KMS-11 (cell line): ENCODE results near the gene ADD3.

ENCODE experiments used
- H2AFZ ChIP-seq: fragments of 200-600 bp; sonication (generic); 2 replicates; pipeline ENCODE4 v1.6.1; 2016; ENCODE audit warnings: antibody characterized with exemption, mixed run types, low read depth
- H3K27ac ChIP-seq: fragments of 200-600 bp; sonication (generic); 2 replicates; pipeline ENCODE4 v1.6.1; 2016; ENCODE audit warnings: mild to moderate bottlenecking, mixed run types
- H3K27me3 ChIP-seq: fragments of 200-600 bp; sonication (generic); 2 replicates; pipeline ENCODE4 v1.6.1; 2017; ENCODE audit warnings: mild to moderate bottlenecking, low read depth, mixed run types, moderate library complexity; ENCODE audit not compliant: insufficient read depth
- H3K36me3 ChIP-seq: fragments of 200-600 bp; sonication (generic); 2 replicates; pipeline ENCODE4 v1.6.1; 2017; ENCODE audit warnings: mild to moderate bottlenecking, mixed run types; ENCODE audit not compliant: insufficient read depth
- H3K4me1 ChIP-seq: fragments of 200-600 bp; sonication (generic); 2 replicates; pipeline ENCODE4 v1.6.1; 2016; ENCODE audit warnings: mild to moderate bottlenecking, low read depth, mixed run types; ENCODE audit not compliant: poor library complexity, severe bottlenecking
- H3K4me2 ChIP-seq: fragments of 200-600 bp; sonication (generic); 2 replicates; pipeline ENCODE4 v1.7.0; 2016; ENCODE audit warnings: mild to moderate bottlenecking, mixed run types
- H3K4me3 ChIP-seq: fragments of 200-600 bp; sonication (generic); IDR thresholded peaks from 2 replicates; pipeline ENCODE4 v1.6.1; 2017; ENCODE audit warnings: low read depth, low read length, mixed read lengths; ENCODE audit not compliant: insufficient read depth
- H3K79me2 ChIP-seq: fragments of 200-600 bp; sonication (generic); 2 replicates; pipeline ENCODE4 v1.6.1; 2016; ENCODE audit warnings: low read depth, mixed run types; ENCODE audit not compliant: insufficient read depth
- H3K9ac ChIP-seq: fragments of 200-600 bp; sonication (generic); 2 replicates; pipeline ENCODE4 v1.6.1; 2016; ENCODE audit warnings: mild to moderate bottlenecking, mixed run types
- H4K20me1 ChIP-seq: fragments of 200-600 bp; sonication (generic); 2 replicates; pipeline ENCODE4 v1.6.1; 2016; ENCODE audit warnings: mild to moderate bottlenecking, mixed run types; ENCODE audit not compliant: insufficient read depth
- CTCF ChIP-seq: fragments of 200-600 bp; sonication (generic); conservative IDR thresholded peaks from 2 replicates; pipeline ENCODE4 v1.6.1; 2017; ENCODE audit warnings: low read depth, mild to moderate bottlenecking, antibody characterized with exemption, low read length, moderate library complexity, mixed read lengths

ADD3 gene

GRCh38 chr10:109979215-109979614 is 28.6 kb upstream of the ADD3 start:
- no peaks in the 10 kb centered on the region for H4K20me1 ChIP-seq
- H3K79me2 ChIP-seq, result no peaks in the 10 kb centered on the region
- H3K4me2 ChIP-seq, result no peak overlapping the region
- no peak overlapping the region for H3K4me3 ChIP-seq
- peaks cover 5% of the 10 kb centered on the region for H3K4me1 ChIP-seq
- H3K9ac ChIP-seq, result no peak overlapping the region
- no peak overlapping the region for H2AFZ ChIP-seq
- H3K27ac ChIP-seq, result no peak overlapping the region
- H3K27me3 ChIP-seq, result no peaks in the 10 kb centered on the region
- no peaks in the 10 kb centered on the region for H3K36me3 ChIP-seq
- TF ChIP-seq CTCF, result no peak

- Histone ChIP-seq H3K79me2 (no peaks in the 10 kb centered on the region), H3K27ac (no peak overlapping the region), H3K4me3 (no peak overlapping the region), H3K4me1 (peaks cover 5% of the 10 kb centered on the region), H3K27me3 (no peaks in the 10 kb centered on the region), H2AFZ (no peak overlapping the region), H3K36me3 (no peaks in the 10 kb centered on the region), H3K9ac (no peak overlapping the region), H3K4me2 (no peak overlapping the region), H4K20me1 (no peaks in the 10 kb centered on the region)
- no peak for TF ChIP-seq CTCF
Measured at GRCh38 chr10:109981650-109982049, 26.1 kb upstream of the ADD3 start.

- Histone ChIP-seq H3K4me3 (no peak overlapping the region), H4K20me1 (no peaks in the 10 kb centered on the region), H3K9ac (no peak overlapping the region), H3K36me3 (no peaks in the 10 kb centered on the region), H3K79me2 (no peaks in the 10 kb centered on the region), H3K4me1 (peaks cover 5% of the 10 kb centered on the region), H3K27me3 (no peaks in the 10 kb centered on the region), H2AFZ (no peak overlapping the region), H3K27ac (no peak overlapping the region), H3K4me2 (no peak overlapping the region)
- no peak for TF ChIP-seq CTCF
Measured at GRCh38 chr10:109982123-109982522, 25.7 kb upstream of the ADD3 start.

GRCh38 chr10:109982812-109983211 is 25.0 kb upstream of the ADD3 start:
- Histone ChIP-seq H4K20me1 (no peaks in the 10 kb centered on the region), H2AFZ (no peak overlapping the region), H3K36me3 (no peaks in the 10 kb centered on the region), H3K4me2 (no peak overlapping the region), H3K27me3 (no peaks in the 10 kb centered on the region), H3K79me2 (no peaks in the 10 kb centered on the region), H3K4me3 (no peak overlapping the region), H3K27ac (no peak overlapping the region), H3K4me1 (peaks cover 5% of the 10 kb centered on the region), H3K9ac (no peak overlapping the region)
- no peak for TF ChIP-seq CTCF
